HepG2 (cell line): ENCODE measurements around the gene PSD4. TPM values are rescaled to one million over a fixed set of nuclear protein-coding genes. Genes with fewer than 3 reads are reported as not detected.

Source experiments
- CBX2 ChIP-seq, 2 experiments: fragments of 200-600 bp in 1 of 2; sonication (generic); formaldehyde crosslinking in 1 of 2; IDR thresholded peaks; 2 replicates each; pipeline versions ENCODE4 v1.7.0 to v1.8.1; 2018 to 2022; ENCODE audit warnings: low read depth in 2 of 2, low read length in 1 of 2, mild to moderate bottlenecking in 1 of 2, missing genetic modification reagents in 1 of 2
- DBP ChIP-seq: sonication (generic); formaldehyde crosslinking; IDR thresholded peaks from 2 replicates; pipeline ENCODE4 v1.4.0; 2020; ENCODE audit warnings: missing genetic modification reagents; ENCODE audit errors: not compliant biosample characterization
- FOXA3 ChIP-seq: IDR thresholded peaks from 2 replicates; pipeline ENCODE4 v1.6.1; 2016; ENCODE audit warnings: missing genetic modification reagents, missing compliant biosample characterization
- HOXA3 ChIP-seq: sonication (generic); formaldehyde crosslinking; IDR thresholded peaks from 2 replicates; pipeline ENCODE4 v1.5.0; 2020; ENCODE audit warnings: missing genetic modification reagents
- NR2F2 ChIP-seq: IDR thresholded peaks from 2 replicates; pipeline ENCODE4 v1.6.1; 2012; ENCODE audit warnings: low read depth, inconsistent platforms, borderline replicate concordance
- PITX1 ChIP-seq: sonication (generic); formaldehyde crosslinking; IDR thresholded peaks from 2 replicates; pipeline ENCODE4 v1.5.1; 2020; ENCODE audit warnings: mild to moderate bottlenecking, missing genetic modification reagents
- POLR2A ChIP-seq, 2 experiments: IDR thresholded peaks; 2 replicates each; pipeline ENCODE4 v1.6.1; 2011; ENCODE audit warnings: low read depth in 2 of 2, low read length in 2 of 2, mild to moderate bottlenecking in 1 of 2, moderate library complexity in 1 of 2; ENCODE audit not compliant: insufficient read depth in 1 of 2
- SAP130 ChIP-seq: IDR thresholded peaks from 2 replicates; pipeline ENCODE4 v1.6.1; 2016; ENCODE audit warnings: low read depth
- SKI ChIP-seq: fragments of 450-650 bp; IDR thresholded peaks from one replicate; pipeline ENCODE4 v1.6.1; 2018; ENCODE audit warnings: mild to moderate bottlenecking; ENCODE audit not compliant: partially characterized antibody
- SUZ12 ChIP-seq: fragments of 150-350 bp; IDR thresholded peaks from 2 replicates; pipeline ENCODE4 v1.6.1; 2014; ENCODE audit warnings: low read depth, low read length
- TARDBP ChIP-seq: sonication (generic); formaldehyde crosslinking; IDR thresholded peaks from 2 replicates; pipeline ENCODE4 v1.8.0; 2022; ENCODE audit warnings: mild to moderate bottlenecking, missing genetic modification reagents
- ZBTB7B ChIP-seq: sonication (generic); formaldehyde crosslinking; IDR thresholded peaks from 2 replicates; pipeline ENCODE4 v1.4.0; 2020; ENCODE audit warnings: missing genetic modification reagents
- ZMYM3 ChIP-seq: sonication (generic); formaldehyde crosslinking; IDR thresholded peaks from 2 replicates; pipeline ENCODE4 v1.5.1; 2020; ENCODE audit warnings: mild to moderate bottlenecking, missing genetic modification reagents
- ZNF687 ChIP-seq: sonication (generic); formaldehyde crosslinking; IDR thresholded peaks from 2 replicates; pipeline ENCODE4 v1.5.1; 2020; ENCODE audit warnings: mild to moderate bottlenecking, missing genetic modification reagents, moderate library complexity
- polyA plus RNA-seq, 8 experiments: library from polyadenylated mRNA; depleted of rRNA in 3 of 8; stranded (reverse) in 7 of 8; unstranded in 1 of 8; fragments of >200 nt; fragmentation: Illumina TruSeq in 4 of 8; extraction: Trizol in 4 of 8; gene quantifications; 2 replicates each; pipeline versions ENCODE4 v1.2.1 to v1.2.3, GENCODE V29; 2011 to 2016; ENCODE audit warnings: low read depth in 4 of 8, missing spikeins in 1 of 8, mixed read lengths in 1 of 8; ENCODE audit not compliant: insufficient read depth in 1 of 8
- total RNA-seq, 5 experiments: library from RNA; depleted of rRNA; stranded (reverse); fragments of >200 nt; fragmentation: Illumina TruSeq; extraction: Trizol; gene quantifications; 2 replicates each; pipeline ENCODE4 v1.2.3, GENCODE V29; 2016; ENCODE audit warnings: low read depth in 1 of 5
- TF ChIP-seq, protein P1 (sequence below): sonication (generic); formaldehyde crosslinking; IDR thresholded peaks from 2 replicates; pipeline ENCODE4 v1.5.0; 2020; ENCODE audit warnings: mild to moderate bottlenecking, missing genetic modification reagents, moderate library complexity
- TF ChIP-seq, protein P2 (sequence below): sonication (generic); formaldehyde crosslinking; IDR thresholded peaks from 2 replicates; pipeline ENCODE4 v1.4.0; 2020; ENCODE audit warnings: missing genetic modification reagents

The PSD4 gene
- total and polyA plus RNA-seq, 2 of the 13 experiments (the other 11 are each of a cell fraction or from before 2014, with no cell fraction given): 5.8 to 9.4 TPM

- TF ChIP-seq ZMYM3 (CRISPR knock-in tag) (0 out of 2 replicates have a peak, but pooled peaks have one; percentile 33), FOXA3 (peak; percentile 34; the same call in 1 of the 2 replicates), HOXA3 (peak; percentile 10; the same call in 1 of the 2 replicates), POLR2A (IDR thresholded peaks at IDR 0.05; ENCODE audit: insufficient read depth in 1 of 2, low read depth in 2 of 2, low read length in 2 of 2) (peak in 1 of 2 experiments; percentile 31; a peak in 1 of 4 replicates), ZBTB7B (0 out of 2 replicates have a peak, but pooled peaks have one; percentile 50), SAP130 (CRISPR knock-in tag) (peak; percentile 41; the same call in 1 of the 2 replicates), NR2F2 (0 out of 2 replicates have a peak, but pooled peaks have one; percentile 24), CBX2 (IDR thresholded peaks at IDR 0.05; ENCODE audit: low read depth, low read length) (no peak), CBX2 (CRISPR knock-in tag; IDR thresholded peaks at IDR 0.05; ENCODE audit: low read depth) (peak; percentile 32; the same call in 1 of the 2 replicates), DBP (no peak), SKI (peak; percentile 86), TARDBP (CRISPR knock-in tag) (no peak), PITX1 (peak; percentile 17; the same call in 1 of the 2 replicates), SUZ12 (no peak), ZNF687 (CRISPR knock-in tag) (peak; percentile 60)
- TF ChIP-seq, protein P1, sequence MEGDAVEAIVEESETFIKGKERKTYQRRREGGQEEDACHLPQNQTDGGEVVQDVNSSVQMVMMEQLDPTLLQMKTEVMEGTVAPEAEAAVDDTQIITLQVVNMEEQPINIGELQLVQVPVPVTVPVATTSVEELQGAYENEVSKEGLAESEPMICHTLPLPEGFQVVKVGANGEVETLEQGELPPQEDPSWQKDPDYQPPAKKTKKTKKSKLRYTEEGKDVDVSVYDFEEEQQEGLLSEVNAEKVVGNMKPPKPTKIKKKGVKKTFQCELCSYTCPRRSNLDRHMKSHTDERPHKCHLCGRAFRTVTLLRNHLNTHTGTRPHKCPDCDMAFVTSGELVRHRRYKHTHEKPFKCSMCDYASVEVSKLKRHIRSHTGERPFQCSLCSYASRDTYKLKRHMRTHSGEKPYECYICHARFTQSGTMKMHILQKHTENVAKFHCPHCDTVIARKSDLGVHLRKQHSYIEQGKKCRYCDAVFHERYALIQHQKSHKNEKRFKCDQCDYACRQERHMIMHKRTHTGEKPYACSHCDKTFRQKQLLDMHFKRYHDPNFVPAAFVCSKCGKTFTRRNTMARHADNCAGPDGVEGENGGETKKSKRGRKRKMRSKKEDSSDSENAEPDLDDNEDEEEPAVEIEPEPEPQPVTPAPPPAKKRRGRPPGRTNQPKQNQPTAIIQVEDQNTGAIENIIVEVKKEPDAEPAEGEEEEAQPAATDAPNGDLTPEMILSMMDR (CRISPR knock-in tag): 0 out of 2 replicates have a peak, but pooled peaks have one; percentile 2
- TF ChIP-seq, protein P2, sequence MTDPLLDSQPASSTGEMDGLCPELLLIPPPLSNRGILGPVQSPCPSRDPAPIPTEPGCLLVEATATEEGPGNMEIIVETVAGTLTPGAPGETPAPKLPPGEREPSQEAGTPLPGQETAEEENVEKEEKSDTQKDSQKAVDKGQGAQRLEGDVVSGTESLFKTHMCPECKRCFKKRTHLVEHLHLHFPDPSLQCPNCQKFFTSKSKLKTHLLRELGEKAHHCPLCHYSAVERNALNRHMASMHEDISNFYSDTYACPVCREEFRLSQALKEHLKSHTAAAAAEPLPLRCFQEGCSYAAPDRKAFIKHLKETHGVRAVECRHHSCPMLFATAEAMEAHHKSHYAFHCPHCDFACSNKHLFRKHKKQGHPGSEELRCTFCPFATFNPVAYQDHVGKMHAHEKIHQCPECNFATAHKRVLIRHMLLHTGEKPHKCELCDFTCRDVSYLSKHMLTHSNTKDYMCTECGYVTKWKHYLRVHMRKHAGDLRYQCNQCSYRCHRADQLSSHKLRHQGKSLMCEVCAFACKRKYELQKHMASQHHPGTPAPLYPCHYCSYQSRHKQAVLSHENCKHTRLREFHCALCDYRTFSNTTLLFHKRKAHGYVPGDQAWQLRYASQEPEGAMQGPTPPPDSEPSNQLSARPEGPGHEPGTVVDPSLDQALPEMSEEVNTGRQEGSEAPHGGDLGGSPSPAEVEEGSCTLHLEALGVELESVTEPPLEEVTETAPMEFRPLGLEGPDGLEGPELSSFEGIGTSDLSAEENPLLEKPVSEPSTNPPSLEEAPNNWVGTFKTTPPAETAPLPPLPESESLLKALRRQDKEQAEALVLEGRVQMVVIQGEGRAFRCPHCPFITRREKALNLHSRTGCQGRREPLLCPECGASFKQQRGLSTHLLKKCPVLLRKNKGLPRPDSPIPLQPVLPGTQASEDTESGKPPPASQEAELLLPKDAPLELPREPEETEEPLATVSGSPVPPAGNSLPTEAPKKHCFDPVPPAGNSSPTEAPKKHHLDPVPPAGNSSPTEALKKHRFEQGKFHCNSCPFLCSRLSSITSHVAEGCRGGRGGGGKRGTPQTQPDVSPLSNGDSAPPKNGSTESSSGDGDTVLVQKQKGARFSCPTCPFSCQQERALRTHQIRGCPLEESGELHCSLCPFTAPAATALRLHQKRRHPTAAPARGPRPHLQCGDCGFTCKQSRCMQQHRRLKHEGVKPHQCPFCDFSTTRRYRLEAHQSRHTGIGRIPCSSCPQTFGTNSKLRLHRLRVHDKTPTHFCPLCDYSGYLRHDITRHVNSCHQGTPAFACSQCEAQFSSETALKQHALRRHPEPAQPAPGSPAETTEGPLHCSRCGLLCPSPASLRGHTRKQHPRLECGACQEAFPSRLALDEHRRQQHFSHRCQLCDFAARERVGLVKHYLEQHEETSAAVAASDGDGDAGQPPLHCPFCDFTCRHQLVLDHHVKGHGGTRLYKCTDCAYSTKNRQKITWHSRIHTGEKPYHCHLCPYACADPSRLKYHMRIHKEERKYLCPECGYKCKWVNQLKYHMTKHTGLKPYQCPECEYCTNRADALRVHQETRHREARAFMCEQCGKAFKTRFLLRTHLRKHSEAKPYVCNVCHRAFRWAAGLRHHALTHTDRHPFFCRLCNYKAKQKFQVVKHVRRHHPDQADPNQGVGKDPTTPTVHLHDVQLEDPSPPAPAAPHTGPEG (CRISPR knock-in tag): no peak
Observed at GRCh38 chr2:113181258-113182051, 7.7 kb downstream of the PSD4 start (continued).
